T1000 (cell line): ENCODE results near the gene TSPAN15.
A peak's percentile ranks its signal among the peaks of the same experiment; 100 is the strongest.

Source experiments
- DNase-seq: peaks from one replicate; lab custom pipeline; 2025; ENCODE audit warnings: mixed read lengths; lab: John Stamatoyannopoulos, UW

Gene TSPAN15

GRCh38 chr10:69451209-69451783 is at the start of gene TSPAN15:
Gene TSPAN15 (plus strand): TSS chr10:69451465. CDS start chr10:69451595, 130 bp downstream.
- peak; percentile 49 for DNase-seq

GRCh38 chr10:69402386-69402785 is 48.9 kb upstream of the TSPAN15 start:
- no peak for DNase-seq

GRCh38 chr10:69403066-69403465 is 48.2 kb upstream of the TSPAN15 start:
- DNase-seq, result no peak

- no peak for DNase-seq
Measured at GRCh38 chr10:69403519-69403918, 47.7 kb upstream of the TSPAN15 start.

GRCh38 chr10:69404786-69405185 is 46.5 kb upstream of the TSPAN15 start:
- no peak for DNase-seq

- DNase-seq, result no peak
Measured at GRCh38 chr10:69405221-69405620, 46.0 kb upstream of the TSPAN15 start.

- DNase-seq, result no peak
Measured at GRCh38 chr10:69406302-69406811, 44.9 kb upstream of the TSPAN15 start.

GRCh38 chr10:69406816-69407580 is 44.3 kb upstream of the TSPAN15 start:
- no peak for DNase-seq

- DNase-seq, result no peak
Measured at GRCh38 chr10:69407621-69408301, 43.5 kb upstream of the TSPAN15 start.

- DNase-seq, result peak; percentile 92
Measured at GRCh38 chr10:69408318-69409175, 42.7 kb upstream of the TSPAN15 start.

GRCh38 chr10:69409176-69409495 is 42.1 kb upstream of the TSPAN15 start:
- no peak for DNase-seq

GRCh38 chr10:69409968-69410367 is 41.3 kb upstream of the TSPAN15 start:
- DNase-seq, result no peak

- no peak for DNase-seq
Measured at GRCh38 chr10:69410487-69410886, 40.8 kb upstream of the TSPAN15 start.

- no peak for DNase-seq
Measured at GRCh38 chr10:69411476-69411875, 39.8 kb upstream of the TSPAN15 start.

GRCh38 chr10:69412232-69412790 is 39.0 kb upstream of the TSPAN15 start:
- no peak for DNase-seq

GRCh38 chr10:69413221-69413865 is 37.9 kb upstream of the TSPAN15 start:
- DNase-seq, result no peak

GRCh38 chr10:69414036-69415018 is 36.9 kb upstream of the TSPAN15 start:
- no peak for DNase-seq

- no peak for DNase-seq
Measured at GRCh38 chr10:69415049-69415448, 36.2 kb upstream of the TSPAN15 start.

- no peak for DNase-seq
Measured at GRCh38 chr10:69415951-69416350, 35.3 kb upstream of the TSPAN15 start.

GRCh38 chr10:69416695-69417094 is 34.6 kb upstream of the TSPAN15 start, which contains the start of gene TACR2:
Gene TACR2 (minus strand): TSS chr10:69416918. CDS start chr10:69416323, 595 bp downstream.
- no peak for DNase-seq
